K562 (cell line): ENCODE results near the gene CYB5D1. TPM values are rescaled to one million over a fixed set of nuclear protein-coding genes. Genes with fewer than 3 reads are reported as not detected.

Experiments used
- HDAC6 ChIP-seq: IDR thresholded peaks from 2 replicates; pipeline ENCODE4 v1.6.1; 2012; ENCODE audit warnings: low read depth, mild to moderate bottlenecking, control low read depth, inconsistent platforms, low read length, moderate library complexity
- HLTF ChIP-seq: fragments of 450-650 bp; IDR thresholded peaks from 2 replicates; pipeline ENCODE4 v1.6.1; 2016
- JUNB ChIP-seq: fragments of 450-650 bp; formaldehyde crosslinking; conservative IDR thresholded peaks from 2 replicates; pipeline ENCODE4 v1.4.0; 2020; ENCODE audit warnings: mild to moderate bottlenecking
- KAT8 ChIP-seq: fragments of 450-650 bp; IDR thresholded peaks from 2 replicates; pipeline ENCODE4 v1.6.1; 2016; ENCODE audit warnings: low read depth, mild to moderate bottlenecking
- POLR2H ChIP-seq: IDR thresholded peaks from 2 replicates; pipeline ENCODE4 v1.6.1; 2016; ENCODE audit warnings: missing genetic modification characterization, low read depth, mild to moderate bottlenecking, control low read depth, missing compliant biosample characterization, moderate library complexity
- PRMT5 ChIP-seq: sonication (generic); formaldehyde crosslinking; IDR thresholded peaks from 2 replicates; pipeline ENCODE4 v1.5.0; 2020; ENCODE audit warnings: missing genetic modification reagents
- RUNX1 ChIP-seq: sonication (generic); IDR thresholded peaks from 2 replicates; pipeline ENCODE4 v1.6.1; 2016; ENCODE audit warnings: antibody characterized with exemption, low read depth
- SIN3A ChIP-seq, 2 experiments: fragments of 150-350 bp in 1 of 2; IDR thresholded peaks; 2 replicates each; pipeline ENCODE4 v1.6.1; 2011 to 2016; ENCODE audit warnings: borderline replicate concordance in 2 of 2, low read depth in 2 of 2, low read length in 2 of 2, mild to moderate bottlenecking in 2 of 2, moderate library complexity in 2 of 2; ENCODE audit not compliant: control insufficient read depth in 1 of 2
- SMARCE1 ChIP-seq: fragments of 450-650 bp; IDR thresholded peaks from 2 replicates; pipeline ENCODE4 v1.7.1; 2016; ENCODE audit warnings: mild to moderate bottlenecking
- XRCC5 ChIP-seq: fragments of 200-400 bp; formaldehyde crosslinking; IDR thresholded peaks from 2 replicates; pipeline ENCODE4 v1.6.1; 2017; ENCODE audit warnings: low read depth, mild to moderate bottlenecking, low read length
- ZNF184 ChIP-seq: sonication (generic); formaldehyde crosslinking; IDR thresholded peaks from 2 replicates; pipeline ENCODE4 v1.5.0; 2020; ENCODE audit warnings: missing genetic modification reagents
- ZNF584 ChIP-seq: fragments of 200-800 bp; sonication (Bioruptor generic); IDR thresholded peaks from 2 replicates; pipeline ENCODE4 v1.6.1; 2016; ENCODE audit warnings: low read depth, mild to moderate bottlenecking, missing genetic modification characterization, missing compliant biosample characterization
- polyA plus RNA-seq, 8 experiments: library from polyadenylated mRNA; depleted of rRNA in 4 of 8; stranded (reverse) in 5 of 8; unstranded in 3 of 8; fragments of >200 nt; fragmentation: Nextera tagmentation in 2 of 8; fragmentation: Illumina TruSeq in 1 of 8; extraction: Ambion mirVana in 2 of 8; extraction: Trizol in 1 of 8; gene quantifications; 2 replicates each; pipeline versions ENCODE4 v1.2.1 to v1.2.3, GENCODE V29; 2011 to 2014; ENCODE audit warnings: inconsistent platforms in 1 of 8, missing spikeins in 1 of 8
- total RNA-seq, 7 experiments: library from RNA; depleted of rRNA in 6 of 7; stranded (reverse); fragments of >200 nt in 6 of 7; fragmentation: Illumina TruSeq in 2 of 7; extraction: Trizol in 2 of 7; gene quantifications; 2 replicates each; pipeline versions ENCODE4 v1.2.1 to v1.2.3, GENCODE V29; 2011 to 2021; ENCODE audit warnings: low replicate concordance in 1 of 7
- TF ChIP-seq, protein P1 (sequence below): fragments of 450-650 bp; IDR thresholded peaks from 2 replicates; pipeline ENCODE4 v1.7.1; 2018; ENCODE audit warnings: mild to moderate bottlenecking, low read depth; ENCODE audit not compliant: partially characterized antibody
- TF ChIP-seq, protein P2 (sequence below): sonication (generic); formaldehyde crosslinking; IDR thresholded peaks from 2 replicates; pipeline ENCODE4 v1.8.0; 2022; ENCODE audit warnings: mild to moderate bottlenecking, missing genetic modification reagents
- TF ChIP-seq, protein P3 (sequence below): sonication (generic); formaldehyde crosslinking; IDR thresholded peaks from 2 replicates; pipeline ENCODE4 v1.8.0; 2022; ENCODE audit warnings: missing genetic modification reagents, mild to moderate bottlenecking, moderate library complexity, borderline replicate concordance
- TF ChIP-seq, protein P4 (sequence below): fragments of 200-800 bp; sonication (Bioruptor generic); IDR thresholded peaks from 2 replicates; pipeline ENCODE4 v1.6.1; 2017; ENCODE audit warnings: missing genetic modification characterization, missing compliant biosample characterization
- TF ChIP-seq, protein P5 (sequence below): fragments of 250-450 bp; sonication (Bioruptor Pico); IDR thresholded peaks from 2 replicates; pipeline ENCODE4 v1.8.0; 2021; ENCODE audit warnings: moderate library complexity, mild to moderate bottlenecking, inconsistent platforms

CYB5D1 gene
- total and polyA plus RNA-seq, 9 of the 15 experiments (the other 6 are each of a cell fraction or from before 2014, with no cell fraction given): 2.4 to 7.9 (median 5.7) TPM

DNA sequence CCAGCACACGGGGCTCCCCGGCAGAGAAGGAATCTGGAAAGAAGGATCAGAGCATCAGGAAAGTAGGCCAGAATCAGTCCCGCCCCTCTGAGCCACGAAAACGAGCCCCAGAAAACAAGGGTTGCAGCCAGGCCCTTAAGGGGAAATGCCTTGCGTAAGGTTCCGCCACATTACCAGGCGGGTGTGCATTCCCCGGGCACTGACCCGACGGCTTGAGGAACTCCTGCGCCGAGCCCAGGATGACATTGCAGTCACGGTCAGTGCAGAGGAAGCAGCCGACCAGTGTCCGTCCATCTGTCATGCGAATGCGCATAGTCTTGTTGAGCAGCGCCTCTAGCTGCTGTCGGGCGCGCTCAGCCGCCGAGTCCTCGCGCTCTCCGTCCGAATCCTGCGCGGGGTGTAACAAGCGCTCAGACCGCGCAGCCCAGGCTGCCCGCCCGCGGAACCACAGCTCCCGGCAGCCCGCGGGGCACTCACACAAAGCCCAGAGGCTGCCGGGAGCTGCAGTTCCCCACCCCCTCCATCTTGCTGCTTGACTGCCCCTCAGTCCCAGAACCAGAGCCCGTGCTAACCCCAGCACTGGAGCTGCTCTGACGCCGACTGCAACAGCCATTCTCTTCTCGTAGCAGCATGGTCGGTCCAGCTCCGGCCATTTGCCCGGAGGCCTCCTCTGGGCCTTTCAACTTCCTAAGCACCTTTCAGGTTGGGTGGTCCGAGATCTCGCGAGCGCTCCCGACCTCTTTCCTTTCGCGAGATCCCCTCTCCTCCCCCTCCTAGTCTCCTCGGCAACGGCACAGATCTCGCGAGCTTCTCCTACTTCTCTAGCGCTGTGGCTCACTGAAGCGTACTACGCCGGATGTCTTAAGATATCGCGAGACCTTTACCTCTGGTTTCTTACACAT, 741 bp upstream of the CYB5D1 start, which contains the start of gene NAA38 (continued):
- TF ChIP-seq, protein P1, sequence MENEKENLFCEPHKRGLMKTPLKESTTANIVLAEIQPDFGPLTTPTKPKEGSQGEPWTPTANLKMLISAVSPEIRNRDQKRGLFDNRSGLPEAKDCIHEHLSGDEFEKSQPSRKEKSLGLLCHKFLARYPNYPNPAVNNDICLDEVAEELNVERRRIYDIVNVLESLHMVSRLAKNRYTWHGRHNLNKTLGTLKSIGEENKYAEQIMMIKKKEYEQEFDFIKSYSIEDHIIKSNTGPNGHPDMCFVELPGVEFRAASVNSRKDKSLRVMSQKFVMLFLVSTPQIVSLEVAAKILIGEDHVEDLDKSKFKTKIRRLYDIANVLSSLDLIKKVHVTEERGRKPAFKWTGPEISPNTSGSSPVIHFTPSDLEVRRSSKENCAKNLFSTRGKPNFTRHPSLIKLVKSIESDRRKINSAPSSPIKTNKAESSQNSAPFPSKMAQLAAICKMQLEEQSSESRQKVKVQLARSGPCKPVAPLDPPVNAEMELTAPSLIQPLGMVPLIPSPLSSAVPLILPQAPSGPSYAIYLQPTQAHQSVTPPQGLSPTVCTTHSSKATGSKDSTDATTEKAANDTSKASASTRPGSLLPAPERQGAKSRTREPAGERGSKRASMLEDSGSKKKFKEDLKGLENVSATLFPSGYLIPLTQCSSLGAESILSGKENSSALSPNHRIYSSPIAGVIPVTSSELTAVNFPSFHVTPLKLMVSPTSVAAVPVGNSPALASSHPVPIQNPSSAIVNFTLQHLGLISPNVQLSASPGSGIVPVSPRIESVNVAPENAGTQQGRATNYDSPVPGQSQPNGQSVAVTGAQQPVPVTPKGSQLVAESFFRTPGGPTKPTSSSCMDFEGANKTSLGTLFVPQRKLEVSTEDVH: no peak
- no peak for TF ChIP-seq HLTF
- no peak for TF ChIP-seq ZNF584
- TF ChIP-seq RUNX1: no peak
- TF ChIP-seq HDAC6: no peak
- TF ChIP-seq, protein P2, sequence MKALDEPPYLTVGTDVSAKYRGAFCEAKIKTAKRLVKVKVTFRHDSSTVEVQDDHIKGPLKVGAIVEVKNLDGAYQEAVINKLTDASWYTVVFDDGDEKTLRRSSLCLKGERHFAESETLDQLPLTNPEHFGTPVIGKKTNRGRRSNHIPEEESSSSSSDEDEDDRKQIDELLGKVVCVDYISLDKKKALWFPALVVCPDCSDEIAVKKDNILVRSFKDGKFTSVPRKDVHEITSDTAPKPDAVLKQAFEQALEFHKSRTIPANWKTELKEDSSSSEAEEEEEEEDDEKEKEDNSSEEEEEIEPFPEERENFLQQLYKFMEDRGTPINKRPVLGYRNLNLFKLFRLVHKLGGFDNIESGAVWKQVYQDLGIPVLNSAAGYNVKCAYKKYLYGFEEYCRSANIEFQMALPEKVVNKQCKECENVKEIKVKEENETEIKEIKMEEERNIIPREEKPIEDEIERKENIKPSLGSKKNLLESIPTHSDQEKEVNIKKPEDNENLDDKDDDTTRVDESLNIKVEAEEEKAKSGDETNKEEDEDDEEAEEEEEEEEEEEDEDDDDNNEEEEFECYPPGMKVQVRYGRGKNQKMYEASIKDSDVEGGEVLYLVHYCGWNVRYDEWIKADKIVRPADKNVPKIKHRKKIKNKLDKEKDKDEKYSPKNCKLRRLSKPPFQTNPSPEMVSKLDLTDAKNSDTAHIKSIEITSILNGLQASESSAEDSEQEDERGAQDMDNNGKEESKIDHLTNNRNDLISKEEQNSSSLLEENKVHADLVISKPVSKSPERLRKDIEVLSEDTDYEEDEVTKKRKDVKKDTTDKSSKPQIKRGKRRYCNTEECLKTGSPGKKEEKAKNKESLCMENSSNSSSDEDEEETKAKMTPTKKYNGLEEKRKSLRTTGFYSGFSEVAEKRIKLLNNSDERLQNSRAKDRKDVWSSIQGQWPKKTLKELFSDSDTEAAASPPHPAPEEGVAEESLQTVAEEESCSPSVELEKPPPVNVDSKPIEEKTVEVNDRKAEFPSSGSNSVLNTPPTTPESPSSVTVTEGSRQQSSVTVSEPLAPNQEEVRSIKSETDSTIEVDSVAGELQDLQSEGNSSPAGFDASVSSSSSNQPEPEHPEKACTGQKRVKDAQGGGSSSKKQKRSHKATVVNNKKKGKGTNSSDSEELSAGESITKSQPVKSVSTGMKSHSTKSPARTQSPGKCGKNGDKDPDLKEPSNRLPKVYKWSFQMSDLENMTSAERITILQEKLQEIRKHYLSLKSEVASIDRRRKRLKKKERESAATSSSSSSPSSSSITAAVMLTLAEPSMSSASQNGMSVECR: peak; percentile 16; the same call in 1 of the 2 replicates
- TF ChIP-seq, protein P3, sequence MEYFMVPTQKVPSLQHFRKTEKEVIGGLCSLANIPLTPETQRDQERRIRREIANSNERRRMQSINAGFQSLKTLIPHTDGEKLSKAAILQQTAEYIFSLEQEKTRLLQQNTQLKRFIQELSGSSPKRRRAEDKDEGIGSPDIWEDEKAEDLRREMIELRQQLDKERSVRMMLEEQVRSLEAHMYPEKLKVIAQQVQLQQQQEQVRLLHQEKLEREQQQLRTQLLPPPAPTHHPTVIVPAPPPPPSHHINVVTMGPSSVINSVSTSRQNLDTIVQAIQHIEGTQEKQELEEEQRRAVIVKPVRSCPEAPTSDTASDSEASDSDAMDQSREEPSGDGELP (CRISPR knock-in tag): peak; percentile 84
- no peak for TF ChIP-seq ZNF184 (CRISPR knock-in tag)
- TF ChIP-seq, protein P4, sequence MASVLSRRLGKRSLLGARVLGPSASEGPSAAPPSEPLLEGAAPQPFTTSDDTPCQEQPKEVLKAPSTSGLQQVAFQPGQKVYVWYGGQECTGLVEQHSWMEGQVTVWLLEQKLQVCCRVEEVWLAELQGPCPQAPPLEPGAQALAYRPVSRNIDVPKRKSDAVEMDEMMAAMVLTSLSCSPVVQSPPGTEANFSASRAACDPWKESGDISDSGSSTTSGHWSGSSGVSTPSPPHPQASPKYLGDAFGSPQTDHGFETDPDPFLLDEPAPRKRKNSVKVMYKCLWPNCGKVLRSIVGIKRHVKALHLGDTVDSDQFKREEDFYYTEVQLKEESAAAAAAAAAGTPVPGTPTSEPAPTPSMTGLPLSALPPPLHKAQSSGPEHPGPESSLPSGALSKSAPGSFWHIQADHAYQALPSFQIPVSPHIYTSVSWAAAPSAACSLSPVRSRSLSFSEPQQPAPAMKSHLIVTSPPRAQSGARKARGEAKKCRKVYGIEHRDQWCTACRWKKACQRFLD: no peak
- peak in 1 of 2 experiments; percentile 44; a peak in 1 of 4 replicates for TF ChIP-seq SIN3A (IDR thresholded peaks at IDR 0.05; ENCODE audit: borderline replicate concordance in 2 of 2, control insufficient read depth in 1 of 2, low read depth in 2 of 2, low read length in 2 of 2)
- TF ChIP-seq, protein P5, sequence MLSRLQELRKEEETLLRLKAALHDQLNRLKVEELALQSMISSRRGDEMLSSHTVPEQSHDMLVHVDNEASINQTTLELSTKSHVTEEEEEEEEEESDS (CRISPR knock-in tag): no peak
- no peak; the same call in 1 of the 2 replicates for TF ChIP-seq POLR2H (tag)
- TF ChIP-seq SMARCE1: 0 out of 2 replicates have a peak, but pooled peaks have one; percentile 34
- no peak for TF ChIP-seq KAT8
- no peak for TF ChIP-seq JUNB
- no peak for TF ChIP-seq XRCC5
- no peak for TF ChIP-seq PRMT5 (CRISPR knock-in tag)
